CD4-positive, alpha-beta T cell treated with Interleukin-6 for 4 hours (primary cell): ENCODE measurements around the gene SPEF2.
A peak's percentile ranks its signal among the peaks of the same experiment; 100 is the strongest.

Experiments
- DNase-seq: peaks from one replicate; pipeline ENCODE4 v3.0.0-alpha.2; 2020; ENCODE audit warnings: mixed read lengths

Gene SPEF2

GRCh38 chr5:35860686-35861085 is 243.0 kb downstream of the SPEF2 start:
- no peak for DNase-seq

GRCh38 chr5:35861718-35862117 is 244.1 kb downstream of the SPEF2 start:
- no peak for DNase-seq

- no peak for DNase-seq
Measured at GRCh38 chr5:35862126-35862525, 244.5 kb downstream of the SPEF2 start.

- peak; percentile 27 for DNase-seq
Measured at GRCh38 chr5:35863159-35863558, 245.5 kb downstream of the SPEF2 start.
